GM23338 (cell line): ENCODE data around the gene CYP11A1.

Experiments used
- EZH2 ChIP-seq: fragments of 200-600 bp; sonication (generic); IDR thresholded peaks from one replicate; pipeline ENCODE4 v1.8.0; 2017; ENCODE audit warnings: antibody characterized with exemption, mild to moderate bottlenecking, low read depth; ENCODE audit not compliant: unreplicated experiment
- STAT1 ChIP-seq: IDR thresholded peaks from one replicate; pipeline ENCODE4 v1.6.1; 2016; ENCODE audit warnings: antibody characterized with exemption; ENCODE audit not compliant: unreplicated experiment
- ZNF331 ChIP-seq: fragments of 250-450 bp; sonication (Bioruptor Pico); IDR thresholded peaks from 2 replicates; pipeline ENCODE4 v1.5.0; 2020; ENCODE audit warnings: low read depth, mild to moderate bottlenecking, moderate library complexity
- TF ChIP-seq, protein P1 (sequence below), 2 experiments: fragments of 200-600 bp in 1 of 2; sonication (generic) in 1 of 2; conservative IDR thresholded peaks; 2 replicates each; pipeline versions ENCODE4 v1.5.1 to v1.6.1; 2016 to 2017; ENCODE audit warnings: antibody characterized with exemption in 2 of 2, low read depth in 2 of 2, mild to moderate bottlenecking in 2 of 2, moderate library complexity in 1 of 2

DNA sequence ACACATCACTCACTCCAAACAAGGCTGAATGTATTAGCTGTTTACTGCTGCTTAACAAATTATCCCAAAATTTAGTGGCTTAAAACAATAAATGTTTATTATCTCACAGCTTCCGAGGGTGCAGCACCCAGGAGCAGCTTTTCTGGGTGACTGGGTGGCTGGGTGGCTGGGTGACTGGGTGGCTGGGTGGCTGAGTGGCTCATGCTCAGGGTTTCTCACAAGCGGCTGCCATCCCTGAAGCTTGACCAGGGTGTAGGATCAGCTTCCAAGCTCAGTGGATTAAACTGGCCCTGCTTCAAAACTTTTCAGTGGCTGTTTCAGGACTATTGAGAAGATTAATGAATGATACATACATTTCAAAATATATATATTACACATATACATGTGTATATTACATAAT lies 2.3 kb upstream of the CYP11A1 start:
- TF ChIP-seq EZH2: no peak
- TF ChIP-seq, protein P1, sequence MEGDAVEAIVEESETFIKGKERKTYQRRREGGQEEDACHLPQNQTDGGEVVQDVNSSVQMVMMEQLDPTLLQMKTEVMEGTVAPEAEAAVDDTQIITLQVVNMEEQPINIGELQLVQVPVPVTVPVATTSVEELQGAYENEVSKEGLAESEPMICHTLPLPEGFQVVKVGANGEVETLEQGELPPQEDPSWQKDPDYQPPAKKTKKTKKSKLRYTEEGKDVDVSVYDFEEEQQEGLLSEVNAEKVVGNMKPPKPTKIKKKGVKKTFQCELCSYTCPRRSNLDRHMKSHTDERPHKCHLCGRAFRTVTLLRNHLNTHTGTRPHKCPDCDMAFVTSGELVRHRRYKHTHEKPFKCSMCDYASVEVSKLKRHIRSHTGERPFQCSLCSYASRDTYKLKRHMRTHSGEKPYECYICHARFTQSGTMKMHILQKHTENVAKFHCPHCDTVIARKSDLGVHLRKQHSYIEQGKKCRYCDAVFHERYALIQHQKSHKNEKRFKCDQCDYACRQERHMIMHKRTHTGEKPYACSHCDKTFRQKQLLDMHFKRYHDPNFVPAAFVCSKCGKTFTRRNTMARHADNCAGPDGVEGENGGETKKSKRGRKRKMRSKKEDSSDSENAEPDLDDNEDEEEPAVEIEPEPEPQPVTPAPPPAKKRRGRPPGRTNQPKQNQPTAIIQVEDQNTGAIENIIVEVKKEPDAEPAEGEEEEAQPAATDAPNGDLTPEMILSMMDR (conservative IDR thresholded peaks at IDR 0.05; ENCODE audit: low read depth in 2 of 2): no peak
- TF ChIP-seq STAT1: no peak
- no peak for TF ChIP-seq ZNF331 (CRISPR knock-in tag)
